Activated CD4-positive, CD25-positive, alpha-beta regulatory T cell treated with anti-CD3 and anti-CD28 coated beads, Interleukin-2, amount 50 U/mL, for 72 hours (primary cell): ENCODE data around the gene FAM136A.
"Not testable (repeated sequence)": the region's sequence is repeated elsewhere in the genome, so short reads cannot be mapped to it uniquely, and the experiment has no call there.

Experiments used
- DNase-seq: peaks from one replicate; pipeline ENCODE4 v3.0.0; 2021

Gene FAM136A

GRCh38 chr2:70283500-70284191, 18.2 kb downstream of the FAM136A start:
- DNase-seq = no peak

GRCh38 chr2:70282439-70282838, 19.4 kb downstream of the FAM136A start:
- DNase-seq = no peak

- DNase-seq = no peak
These were observed 21.5 kb downstream of the FAM136A start for GRCh38 chr2:70280242-70280798.

- DNase-seq = no peak
These were observed 31.5 kb downstream of the FAM136A start for GRCh38 chr2:70270323-70270722.

- DNase-seq = not testable (repeated sequence)
These were observed 32.2 kb downstream of the FAM136A start for GRCh38 chr2:70269422-70270302.

GRCh38 chr2:70266925-70267324, 34.9 kb downstream of the FAM136A start:
- DNase-seq = not testable (repeated sequence)

- DNase-seq = no peak
These were observed 40.4 kb downstream of the FAM136A start for GRCh38 chr2:70261501-70261900.

GRCh38 chr2:70258532-70258875, 43.4 kb downstream of the FAM136A start:
- DNase-seq = no peak

GRCh38 chr2:70255637-70256314, 46.1 kb downstream of the FAM136A start:
- DNase-seq = no peak

- no peak for DNase-seq
These were observed 51.4 kb downstream of the FAM136A start for GRCh38 chr2:70250434-70250833.

GRCh38 chr2:70248181-70248847, 53.6 kb downstream of the FAM136A start, which contains the start of gene TIA1:
Gene TIA1 (minus strand): TSS chr2:70248628. CDS start chr2:70248430, 198 bp downstream.
- DNase-seq = peak; percentile 97

- no peak for DNase-seq
These were observed 54.3 kb downstream of the FAM136A start for GRCh38 chr2:70247364-70248180.
